Umbilical cord (tissue), 2 donors: ENCODE measurements around the gene MDM2. TPM values are rescaled to one million over a fixed set of nuclear protein-coding genes. Genes with fewer than 3 reads are reported as not detected.
"Not testable (repeated sequence)": the region's sequence is repeated elsewhere in the genome, so short reads cannot be mapped to it uniquely, and the experiment has no call there.

Experiments
- DNase-seq: peaks from one replicate; pipeline ENCODE4 v3.0.0-alpha.2; 2015; ENCODE audit warnings: low spot score
- total RNA-seq: library from RNA; depleted of rRNA; stranded (reverse); fragments of >200 nt; gene quantifications from one replicate; pipeline ENCODE4 v1.2.3, GENCODE V29; 2014; ENCODE audit warnings: low replicate concordance; ENCODE audit not compliant: insufficient read depth

MDM2 gene
- total RNA-seq, 1 donor from 2014 or later: 52.5 TPM

GRCh38 chr12:68785823-68786222, 22.2 kb upstream of the MDM2 start:
- no peak for DNase-seq

- DNase-seq: peak; percentile 24
Measured at GRCh38 chr12:68786929-68787328, 21.0 kb upstream of the MDM2 start.

GRCh38 chr12:68788554-68789143, 19.3 kb upstream of the MDM2 start:
- DNase-seq: no peak

- DNase-seq: no peak
Measured at GRCh38 chr12:68789144-68789878, 18.7 kb upstream of the MDM2 start.

- no peak for DNase-seq
Measured at GRCh38 chr12:68790081-68790951, 17.7 kb upstream of the MDM2 start.

GRCh38 chr12:68790952-68791234, 17.1 kb upstream of the MDM2 start:
- DNase-seq: no peak

- no peak for DNase-seq
Measured at GRCh38 chr12:68791897-68792481, 16.0 kb upstream of the MDM2 start.

GRCh38 chr12:68792952-68793351, 15.0 kb upstream of the MDM2 start:
- no peak for DNase-seq

GRCh38 chr12:68793436-68793835, 14.5 kb upstream of the MDM2 start:
- DNase-seq: no peak

GRCh38 chr12:68793975-68794652, 13.9 kb upstream of the MDM2 start:
- DNase-seq: no peak

- DNase-seq: no peak
Measured at GRCh38 chr12:68794653-68795251, 13.2 kb upstream of the MDM2 start.

- no peak for DNase-seq
Measured at GRCh38 chr12:68796399-68796798, 11.6 kb upstream of the MDM2 start.

GRCh38 chr12:68798882-68799234, 9.1 kb upstream of the MDM2 start:
- DNase-seq: no peak

GRCh38 chr12:68800294-68800693, 7.7 kb upstream of the MDM2 start:
- DNase-seq: no peak

- DNase-seq: not testable (repeated sequence)
Measured at GRCh38 chr12:68801124-68801523, 6.9 kb upstream of the MDM2 start.

GRCh38 chr12:68802372-68802745, 5.6 kb upstream of the MDM2 start:
- not testable (repeated sequence) for DNase-seq

- DNase-seq: peak; percentile 69
Measured at GRCh38 chr12:68802911-68803651, 4.9 kb upstream of the MDM2 start.

GRCh38 chr12:68803948-68804656, 3.9 kb upstream of the MDM2 start:
- DNase-seq: no peak

- DNase-seq: no peak
Measured at GRCh38 chr12:68804657-68805591, 3.1 kb upstream of the MDM2 start.
